DOHH2 (cell line): ENCODE data around the gene TAF1A.

Experiments
- CTCF ChIP-seq: fragments of 200-600 bp; sonication (generic); IDR thresholded peaks from one replicate; pipeline ENCODE4 v1.5.1; 2014; ENCODE audit warnings: antibody characterized with exemption, mild to moderate bottlenecking, low read depth, low read length; ENCODE audit not compliant: poor library complexity, severe bottlenecking
- EZH2phosphoT487 ChIP-seq: fragments of 200-600 bp; sonication (generic); IDR thresholded peaks from 2 replicates; pipeline ENCODE4 v1.6.1; 2017; ENCODE audit warnings: borderline replicate concordance, mild to moderate bottlenecking, antibody characterized with exemption, low read length, moderate library complexity, mixed read lengths

GRCh38 chr1:222530852-222531251 is 58.9 kb downstream of the TAF1A start:
- TF ChIP-seq CTCF (no peak), EZH2phosphoT487 (no peak)
